Spleen (tissue), 11 donors: ENCODE data around the gene FBLIM1. TPM values are rescaled to one million over a fixed set of nuclear protein-coding genes. Genes with fewer than 3 reads are reported as not detected.

Experiments used
- DNase-seq: peaks from one replicate; pipeline ENCODE4 v3.0.0-alpha.2; 2020
- H3K27ac ChIP-seq, 8 donors: fragments of 200-600 bp; sonication (generic) in 7 of 8; 1 replicate in 4 of 8; 2 replicates in 4 of 8; pipeline versions ENCODE4 v1.5.0 to v1.8.0; 2016 to 2021; ENCODE audit warnings: inconsistent platforms in 4 of 8, mild to moderate bottlenecking in 4 of 8, moderate library complexity in 1 of 8
- H3K27me3 ChIP-seq, 7 donors: fragments of 200-600 bp; sonication (generic) in 6 of 7; replicated peaks in 1 of 7; 1 replicate in 4 of 7; 2 replicates in 3 of 7; pipeline versions ENCODE4 v1.5.0 to v1.8.0; 2016 to 2021; ENCODE audit warnings: inconsistent platforms in 3 of 7, mild to moderate bottlenecking in 1 of 7
- H3K36me3 ChIP-seq, 6 donors: fragments of 200-600 bp; sonication (generic) in 5 of 6; 1 replicate in 4 of 6; 2 replicates in 2 of 6; pipeline versions ENCODE4 v1.5.0 to v1.8.0; 2016 to 2021; ENCODE audit warnings: inconsistent platforms in 2 of 6
- H3K4me1 ChIP-seq, 6 donors: fragments of 200-600 bp; sonication (generic) in 5 of 6; 1 replicate in 3 of 6; 2 replicates in 3 of 6; pipeline versions ENCODE4 v1.5.0 to v1.8.0; 2016 to 2021; ENCODE audit warnings: inconsistent platforms in 3 of 6
- H3K4me3 ChIP-seq, 8 donors: fragments of 200-600 bp; sonication (generic) in 7 of 8; 1 replicate in 4 of 8; 2 replicates in 4 of 8; pipeline versions ENCODE4 v1.5.0 to v1.8.0; 2016 to 2021; ENCODE audit warnings: inconsistent platforms in 4 of 8, mild to moderate bottlenecking in 4 of 8, moderate library complexity in 2 of 8
- H3K9me3 ChIP-seq, 8 donors: fragments of 200-600 bp; sonication (generic) in 7 of 8; 1 replicate in 4 of 8; 2 replicates in 4 of 8; pipeline versions ENCODE4 v1.5.0 to v1.8.0; 2016 to 2021; ENCODE audit warnings: inconsistent platforms in 4 of 8
- CTCF ChIP-seq, 11 experiments: fragments of 200-600 bp in 7 of 11; fragments of 450-650 bp in 4 of 11; sonication (generic) in 4 of 11; IDR thresholded peaks in 8 of 11; conservative IDR thresholded peaks in 3 of 11; 1 replicate in 7 of 11; 2 replicates in 4 of 11; pipeline versions ENCODE4 v1.4.0 to v1.8.0; 2016 to 2021; ENCODE audit warnings: antibody characterized with exemption in 11 of 11, inconsistent platforms in 4 of 11, mild to moderate bottlenecking in 1 of 11
- POLR2A ChIP-seq, 3 donors: fragments of 450-650 bp; IDR thresholded peaks; one replicate each; pipeline ENCODE4 v1.5.1; 2017; ENCODE audit warnings: antibody characterized with exemption in 3 of 3, mild to moderate bottlenecking in 1 of 3
- POLR2AphosphoS5 ChIP-seq, 3 donors: sonication (generic); formaldehyde crosslinking; IDR thresholded peaks; one replicate each; pipeline ENCODE4 v1.5.1; 2017; ENCODE audit warnings: antibody characterized with exemption in 3 of 3
- WGBS, 5 donors: extraction: QIAGEN DNeasy Blood & Tissue Kit in 3 of 5; methylation state at CpG; one replicate each; pipeline versions ENCODE4 v1.1.5 to v1.1.7; 2013 to 2018; 5-methylcytosine and 5-hydroxymethylcytosine counted together
- intact Hi-C: fragments of 100-400 bp; cut with DNase I; formaldehyde crosslinking; loops from one replicate; pipeline ENCODE4 v1.15.0; 2023; ENCODE audit warnings: low total_unique reads
- polyA plus RNA-seq, 3 donors: library from polyadenylated mRNA; stranded (reverse); fragments of 200-250 nt; gene quantifications; one replicate each; pipeline ENCODE4 v1.2.1, GENCODE V29; 2013
- total RNA-seq, 7 donors: library from RNA; depleted of rRNA in 3 of 7; stranded (reverse); fragments of >200 nt in 3 of 7; fragmentation: NEBNext Ultra II Directional in 4 of 7; extraction: Animal tissue kit (Norgen Biotek cat#: 25700) in 4 of 7; gene quantifications; one replicate each; pipeline versions ENCODE4 v1.1.0 to v1.2.1, GENCODE V29; 2016 to 2021
- donor health status: healthy with polysubstance abuse.
- donor health status: DM: no; HTN: no; CAD: no; lungs with moderate emphysema.
- donor health status: DM: no; HTN: no; CAD: no.
- donor health status: Bipolar disorder and iron deficiency.
- donor health status: healthy.
- donor health status: DM: no; HTN: no; CAD: no.
- donor health status: DM: yes; HTN: yes; CAD: no.

FBLIM1 gene
- total and polyA plus RNA-seq, 10 donors, result 7.2 to 89.1 (median 32.7) TPM

GRCh38 chr1:15757575-15758342 is 836 bp upstream of the FBLIM1 start:
- H3K4me1 ChIP-seq, result peaks cover 9 to 68% (median 44%) of the 10 kb centered on the region in 6 donors
- peak overlapping the region; percentile 38 to 70 (median 42) for H3K4me3 ChIP-seq
- H3K36me3 ChIP-seq, result no peaks in the 10 kb centered on the region
- H3K9me3 ChIP-seq, result no peaks in the 10 kb centered on the region
- TF ChIP-seq CTCF (IDR thresholded peaks at IDR 0.05 in 8 of 11, conservative IDR thresholded peaks at IDR 0.05 in 3 of 11), result no peak
- no peak for TF ChIP-seq POLR2A (IDR thresholded peaks at IDR 0.05)
- TF ChIP-seq POLR2AphosphoS5 (IDR thresholded peaks at IDR 0.05), result no peak
- no peak for DNase-seq
- intact Hi-C loops, result no loop called here
- peak overlapping the region in 6 of 8 donors; percentile 38 to 86 (median 82) for H3K27ac ChIP-seq
- WGBS, 5 donors, result 10 to 15% (median 13%) methylated on average over 18 to 24 of the region's 24 CpGs
- peaks cover 4 to 71% (median 35%) of the 10 kb centered on the region in 7 donors for H3K27me3 ChIP-seq

DNA sequence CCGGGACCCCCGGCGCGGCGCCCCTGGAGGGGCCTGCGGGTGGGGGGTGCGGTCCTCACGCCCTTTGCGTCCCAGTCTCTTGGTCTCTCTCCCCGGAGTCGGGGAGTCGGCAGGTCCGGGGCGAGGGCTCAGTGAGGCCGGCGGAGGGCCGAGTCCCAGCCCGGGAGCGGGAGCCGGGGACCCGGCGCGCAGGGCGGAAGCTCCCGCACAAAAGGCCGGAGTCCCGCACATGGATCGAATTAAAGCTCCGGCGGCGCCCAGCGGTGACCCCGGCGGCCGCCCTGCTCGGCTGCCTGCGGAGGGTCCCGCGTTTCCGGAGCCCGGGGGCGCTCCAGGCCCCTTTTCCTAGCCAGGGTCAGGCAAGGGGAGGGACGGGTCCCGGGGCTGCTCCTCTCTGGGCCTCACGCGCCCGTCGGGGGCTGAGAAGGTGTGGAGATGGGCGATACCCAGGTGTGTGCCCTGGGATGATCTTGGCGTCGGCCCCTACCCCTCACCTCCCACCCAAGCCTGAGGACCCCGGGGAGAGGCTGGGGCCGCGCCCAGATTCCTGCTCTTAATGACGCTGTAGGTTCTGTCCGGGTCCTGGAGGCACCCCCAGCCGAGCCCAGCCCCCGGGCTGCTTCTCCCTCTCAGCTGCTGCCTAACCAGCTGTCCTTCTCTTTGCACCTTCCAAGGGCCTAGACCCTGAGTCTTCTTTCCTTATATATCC is 512 bp downstream of the FBLIM1 start:
- DNase-seq, result no peak

DNA sequence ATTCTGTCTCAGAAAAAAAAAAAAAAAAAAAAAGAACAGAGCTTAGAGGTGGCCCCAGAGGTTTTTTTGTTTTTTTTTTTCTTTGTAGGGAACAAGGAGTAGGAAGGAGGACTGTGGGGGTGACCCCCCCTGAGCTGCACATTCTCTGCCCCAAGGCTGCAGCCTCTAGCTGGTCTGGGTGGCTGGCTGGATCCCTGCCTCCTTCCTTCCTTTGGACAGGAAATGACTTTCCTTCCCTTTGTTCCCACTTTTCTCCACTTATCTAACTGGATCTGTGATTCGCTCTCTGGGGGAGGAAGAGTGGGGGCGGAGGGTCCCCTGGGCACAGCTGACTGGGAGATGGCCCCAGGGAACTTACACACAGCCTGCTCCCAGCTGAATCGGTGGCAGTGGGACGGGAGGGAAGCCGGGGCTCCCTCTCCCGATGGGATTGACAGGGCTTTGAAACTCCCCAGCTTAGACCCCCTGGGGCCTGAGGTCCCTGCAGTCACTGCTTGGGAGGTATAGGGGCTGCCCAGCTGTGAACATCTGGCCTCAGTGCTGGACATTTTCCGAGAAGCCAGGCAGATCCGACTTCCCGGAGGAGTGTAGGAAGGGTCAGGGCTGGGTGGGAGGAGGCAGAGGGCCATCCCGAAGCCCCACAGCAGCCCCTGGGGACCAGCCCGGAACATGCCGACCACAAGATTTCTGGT is 2.1 kb downstream of the FBLIM1 start:
- Histone ChIP-seq H3K4me3 (peak overlapping the region in 5 of 8 donors; percentile 9 to 70 (median 42)), H3K4me1 (peaks cover 9 to 82% (median 49%) of the 10 kb centered on the region in 6 donors), H3K27me3 (peaks cover 4 to 72% (median 35%) of the 10 kb centered on the region in 7 donors), H3K9me3 (no peaks in the 10 kb centered on the region), H3K36me3 (peaks cover 0 to 6% (median 0%) of the 10 kb centered on the region in 6 donors), H3K27ac (peak overlapping the region in 7 of 8 donors; percentile 72 to 86 (median 81))
- TF ChIP-seq POLR2A (IDR thresholded peaks at IDR 0.05) (no peak), POLR2AphosphoS5 (IDR thresholded peaks at IDR 0.05) (peak; percentile 47 to 73 (median 66)), CTCF (IDR thresholded peaks at IDR 0.05 in 8 of 11, conservative IDR thresholded peaks at IDR 0.05 in 3 of 11) (no peak)
- intact Hi-C loops, result no loop called here
- DNase-seq, result no peak
- WGBS, 5 donors, result 43 to 55% (median 43%) methylated on average over 10 to 12 of the region's 12 CpGs

More for the DNA sequence above, 512 bp downstream of the FBLIM1 start:
- intact Hi-C loops, result no loop called here
- H3K4me3 ChIP-seq, result peak overlapping the region; percentile 38 to 70 (median 42)
- TF ChIP-seq POLR2A (IDR thresholded peaks at IDR 0.05) (no peak), POLR2AphosphoS5 (IDR thresholded peaks at IDR 0.05) (peak in 1 of 3 donors; percentile 51), CTCF (IDR thresholded peaks at IDR 0.05 in 8 of 11, conservative IDR thresholded peaks at IDR 0.05 in 3 of 11) (no peak)
- H3K36me3 ChIP-seq, result no peaks in the 10 kb centered on the region
- peaks cover 9 to 76% (median 44%) of the 10 kb centered on the region in 6 donors for H3K4me1 ChIP-seq
- peak overlapping the region; percentile 53 to 86 (median 82) for H3K27ac ChIP-seq
- 1 to 7% (median 3%) methylated on average over 28 to 58 of the region's 58 CpGs for WGBS, 5 donors
- no peaks in the 10 kb centered on the region for H3K9me3 ChIP-seq
- H3K27me3 ChIP-seq, result peaks cover 4 to 71% (median 35%) of the 10 kb centered on the region in 7 donors
